HG02571 (cell line): ENCODE results near the gene VAMP4.

Source experiments
- ATAC-seq: cut with Tn5 transposase; IDR thresholded peaks from one replicate; pipeline ENCODE4 v1.9.1; 2021; ENCODE audit warnings: mild to moderate bottlenecking, moderate library complexity; ENCODE audit not compliant: unreplicated experiment

VAMP4 gene

GRCh38 chr1:171654201-171654941 lies 87.5 kb downstream of the VAMP4 start:
- no peak for ATAC-seq

- no peak for ATAC-seq
These were observed 88.1 kb downstream of the VAMP4 start for GRCh38 chr1:171653796-171654195.

- no peak for ATAC-seq
These were observed 89.5 kb downstream of the VAMP4 start, which contains the start of gene MYOC for GRCh38 chr1:171652234-171652822. Gene MYOC (minus strand): TSS chr1:171652688. CDS start chr1:171652611, 77 bp downstream.
